Skeletal muscle tissue (tissue), 4 donors: ENCODE measurements around the gene FGL2. TPM values are rescaled to one million over a fixed set of nuclear protein-coding genes. Genes with fewer than 3 reads are reported as not detected.

ENCODE experiments used
- H3K27ac ChIP-seq: one replicate; pipeline ENCODE4 v1.7.0; 2013; ENCODE audit warnings: mild to moderate bottlenecking, low read depth, low read length, inconsistent platforms
- H3K27me3 ChIP-seq, 3 donors: one replicate each; pipeline ENCODE4 v1.7.0; 2013; ENCODE audit warnings: low read length in 3 of 3; ENCODE audit not compliant: control insufficient read depth in 3 of 3, insufficient read depth in 3 of 3
- H3K36me3 ChIP-seq, 3 donors: one replicate each; pipeline ENCODE4 v1.7.0; 2013; ENCODE audit warnings: low read length in 3 of 3; ENCODE audit not compliant: control insufficient read depth in 3 of 3, insufficient read depth in 3 of 3
- H3K4me1 ChIP-seq, 3 donors: one replicate each; pipeline ENCODE4 v1.7.0; 2013; ENCODE audit warnings: low read length in 3 of 3, mild to moderate bottlenecking in 3 of 3; ENCODE audit not compliant: control insufficient read depth in 3 of 3, insufficient read depth in 3 of 3
- H3K4me3 ChIP-seq, 3 donors: one replicate each; pipeline ENCODE4 v1.7.0; 2013; ENCODE audit warnings: low read length in 3 of 3
- H3K9ac ChIP-seq, 3 donors: one replicate each; pipeline ENCODE4 v1.7.0; 2013; ENCODE audit warnings: low read length in 3 of 3, mild to moderate bottlenecking in 3 of 3, moderate library complexity in 2 of 3, low read depth in 1 of 3
- H3K9me3 ChIP-seq, 3 donors: one replicate each; pipeline ENCODE4 v1.7.0; 2013; ENCODE audit warnings: low read length in 3 of 3; ENCODE audit not compliant: control insufficient read depth in 3 of 3
- total RNA-seq: library from RNA; depleted of rRNA; stranded (reverse); fragments of >200 nt; gene quantifications from one replicate; pipeline ENCODE4 v1.2.3, GENCODE V29; 2014
- donor health status: Osteomylitis.

FGL2 gene
- total RNA-seq, 1 donor from 2014 or later = 32.4 TPM

- Histone ChIP-seq H3K27ac (no peak overlapping the region), H3K4me1 (no peaks in the 10 kb centered on the region), H3K27me3 (no peaks in the 10 kb centered on the region), H3K4me3 (no peak overlapping the region), H3K9me3 (no peaks in the 10 kb centered on the region), H3K9ac (no peak overlapping the region), H3K36me3 (no peaks in the 10 kb centered on the region)
These were observed 18.0 kb upstream of the FGL2 start for GRCh38 chr7:77217474-77218185.

- H3K27me3 ChIP-seq = no peaks in the 10 kb centered on the region
- H3K4me3 ChIP-seq = no peak overlapping the region
- H3K4me1 ChIP-seq = no peaks in the 10 kb centered on the region
- H3K36me3 ChIP-seq = no peaks in the 10 kb centered on the region
- H3K9me3 ChIP-seq = no peaks in the 10 kb centered on the region
- H3K27ac ChIP-seq = no peak overlapping the region
- H3K9ac ChIP-seq = no peak overlapping the region
These were observed 16.7 kb upstream of the FGL2 start for GRCh38 chr7:77216181-77216845.

GRCh38 chr7:77209479-77210139 is 10.0 kb upstream of the FGL2 start:
- H3K36me3 ChIP-seq = peaks cover 0 to 4% (median 0%) of the 10 kb centered on the region in 3 donors
- H3K4me1 ChIP-seq = no peaks in the 10 kb centered on the region
- H3K27me3 ChIP-seq = no peaks in the 10 kb centered on the region

GRCh38 chr7:77208416-77208815 is 8.8 kb upstream of the FGL2 start:
- Histone ChIP-seq H3K9me3 (peaks cover 0 to 4% (median 2%) of the 10 kb centered on the region in 3 donors), H3K36me3 (peaks cover 0 to 4% (median 0%) of the 10 kb centered on the region in 3 donors), H3K27ac (no peak overlapping the region)

More at GRCh38 chr7:77209479-77210139, 10.0 kb upstream of the FGL2 start:
- H3K27ac ChIP-seq = no peak overlapping the region
- no peak overlapping the region for H3K4me3 ChIP-seq
- H3K9me3 ChIP-seq = peaks cover 0 to 4% (median 2%) of the 10 kb centered on the region in 3 donors
- H3K9ac ChIP-seq = no peak overlapping the region

GRCh38 chr7:77205706-77206105 is 6.1 kb upstream of the FGL2 start:
- no peak overlapping the region for H3K4me3 ChIP-seq
- no peak overlapping the region for H3K27ac ChIP-seq
- peaks cover 0 to 4% (median 0%) of the 10 kb centered on the region in 3 donors for H3K36me3 ChIP-seq
- no peaks in the 10 kb centered on the region for H3K27me3 ChIP-seq
- H3K9me3 ChIP-seq = peaks cover 0 to 4% (median 2%) of the 10 kb centered on the region in 3 donors
- H3K4me1 ChIP-seq = no peaks in the 10 kb centered on the region
- H3K9ac ChIP-seq = no peak overlapping the region

More at GRCh38 chr7:77208416-77208815, 8.8 kb upstream of the FGL2 start:
- no peak overlapping the region for H3K4me3 ChIP-seq
- no peaks in the 10 kb centered on the region for H3K27me3 ChIP-seq
- H3K4me1 ChIP-seq = no peaks in the 10 kb centered on the region
- no peak overlapping the region for H3K9ac ChIP-seq

- H3K27me3 ChIP-seq = no peaks in the 10 kb centered on the region
- no peaks in the 10 kb centered on the region for H3K4me1 ChIP-seq
- H3K9ac ChIP-seq = no peak overlapping the region
- no peaks in the 10 kb centered on the region for H3K9me3 ChIP-seq
- H3K36me3 ChIP-seq = no peaks in the 10 kb centered on the region
- no peak overlapping the region for H3K4me3 ChIP-seq
- H3K27ac ChIP-seq = no peak overlapping the region
These were observed 2.9 kb upstream of the FGL2 start for GRCh38 chr7:77202481-77202976.

- Histone ChIP-seq H3K4me1 (no peaks in the 10 kb centered on the region), H3K36me3 (no peaks in the 10 kb centered on the region), H3K27me3 (no peaks in the 10 kb centered on the region), H3K27ac (no peak overlapping the region), H3K4me3 (no peak overlapping the region), H3K9me3 (no peaks in the 10 kb centered on the region), H3K9ac (no peak overlapping the region)
These were observed 923 bp upstream of the FGL2 start for GRCh38 chr7:77200542-77200941.

- H3K4me1 ChIP-seq = no peaks in the 10 kb centered on the region
These were observed 2.5 kb downstream of the FGL2 start for GRCh38 chr7:77197141-77197540.

GRCh38 chr7:77188731-77189437 is 10.7 kb downstream of the FGL2 start:
- H3K4me1 ChIP-seq = peaks cover 0 to 2% (median 0%) of the 10 kb centered on the region in 3 donors
- H3K9me3 ChIP-seq = no peaks in the 10 kb centered on the region
- H3K27ac ChIP-seq = no peak overlapping the region

More at GRCh38 chr7:77197141-77197540, 2.5 kb downstream of the FGL2 start:
- Histone ChIP-seq H3K9ac (no peak overlapping the region), H3K36me3 (no peaks in the 10 kb centered on the region), H3K9me3 (no peaks in the 10 kb centered on the region), H3K4me3 (peak overlapping the region in 1 of 3 donors; percentile 17), H3K27ac (no peak overlapping the region), H3K27me3 (no peaks in the 10 kb centered on the region)

More at GRCh38 chr7:77188731-77189437, 10.7 kb downstream of the FGL2 start:
- Histone ChIP-seq H3K27me3 (no peaks in the 10 kb centered on the region), H3K4me3 (no peak overlapping the region), H3K36me3 (no peaks in the 10 kb centered on the region), H3K9ac (no peak overlapping the region)
